NCI-H2107 treated with DMSO at 0.1 percent for 48 hours (cell line): ENCODE results near the gene PGF.
"Not testable (repeated sequence)": the region's sequence is repeated elsewhere in the genome, so short reads cannot be mapped to it uniquely, and the experiment has no call there.

Source experiments
- DNase-seq: peaks from one replicate; lab custom pipeline; 2025; ENCODE audit not compliant: unreplicated experiment; lab: John Stamatoyannopoulos, UW

Gene PGF

GRCh38 chr14:74955229-74956026 is at the start of gene PGF:
PGF (minus strand) TSS chr14:74955597; CDS start chr14:74955242, 355 bp downstream.
- DNase-seq = no peak

- DNase-seq = no peak
These were observed 48.0 kb upstream of the PGF start for GRCh38 chr14:75003250-75004027.

DNA sequence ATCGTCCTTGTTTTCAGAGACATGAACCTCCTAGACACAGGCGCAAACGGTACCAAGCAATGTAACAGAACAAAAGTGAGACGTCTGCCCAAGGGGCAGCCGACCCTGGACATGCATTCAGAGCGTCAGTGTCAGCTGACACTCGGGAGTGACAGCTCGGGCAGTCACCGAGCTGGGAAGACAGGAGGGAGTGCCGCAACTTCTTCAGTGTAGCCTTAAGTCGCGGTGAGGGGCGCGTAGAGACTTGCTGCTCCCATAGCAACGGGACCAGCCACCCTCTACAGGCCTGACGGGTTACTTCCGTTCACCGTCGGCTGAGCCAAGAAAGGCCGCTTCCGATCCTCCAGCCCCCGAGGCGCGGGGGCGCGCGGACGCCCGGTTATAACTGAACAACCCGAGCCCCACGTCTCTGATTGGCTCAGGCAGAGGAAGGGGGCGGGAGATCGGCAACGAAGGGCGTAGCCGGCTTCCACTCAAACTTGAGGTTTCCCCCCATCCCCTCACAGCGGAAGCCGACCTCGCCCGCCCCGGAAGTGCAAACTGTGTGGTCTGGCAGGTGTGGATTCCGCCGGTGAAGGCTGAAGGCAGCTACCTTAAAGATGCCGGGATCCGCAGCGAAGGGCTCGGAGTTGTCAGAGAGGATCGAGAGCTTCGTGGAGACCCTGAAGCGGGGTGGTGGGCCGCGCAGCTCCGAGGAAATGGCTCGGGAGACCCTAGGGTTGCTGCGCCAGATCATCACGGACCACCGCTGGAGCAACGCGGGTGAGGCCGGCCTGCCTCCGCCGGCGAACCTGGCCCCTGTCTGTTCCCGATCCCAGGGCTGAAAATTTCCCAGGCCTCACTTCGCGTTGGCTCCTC is 47.2 kb upstream of the PGF start, which contains the start of gene EIF2B2:
Gene EIF2B2 (plus strand): TSS at position 530 of the 858 bp plus-strand sequence. CDS start 70 bp downstream, at position 600.
- peak; percentile 98 for DNase-seq

DNA sequence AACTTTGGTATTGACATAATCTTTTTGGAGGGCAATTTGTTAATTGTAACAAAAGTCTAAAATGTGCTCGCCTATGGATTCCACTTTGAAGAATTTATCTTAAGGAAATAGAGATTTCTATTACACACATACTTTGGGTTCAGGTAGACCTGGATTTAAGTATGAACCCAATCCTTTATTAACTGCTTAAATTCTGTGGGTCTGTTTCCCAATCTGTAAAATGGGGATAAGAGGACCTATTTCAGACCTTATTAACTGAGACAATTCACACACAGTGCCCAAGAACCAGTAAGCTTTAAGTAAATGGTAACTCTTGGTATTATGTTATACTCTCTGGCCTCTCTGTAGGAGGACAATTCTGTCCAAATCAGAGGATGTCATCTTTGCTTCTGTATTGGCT is 46.5 kb upstream of the PGF start:
- no peak for DNase-seq

DNA sequence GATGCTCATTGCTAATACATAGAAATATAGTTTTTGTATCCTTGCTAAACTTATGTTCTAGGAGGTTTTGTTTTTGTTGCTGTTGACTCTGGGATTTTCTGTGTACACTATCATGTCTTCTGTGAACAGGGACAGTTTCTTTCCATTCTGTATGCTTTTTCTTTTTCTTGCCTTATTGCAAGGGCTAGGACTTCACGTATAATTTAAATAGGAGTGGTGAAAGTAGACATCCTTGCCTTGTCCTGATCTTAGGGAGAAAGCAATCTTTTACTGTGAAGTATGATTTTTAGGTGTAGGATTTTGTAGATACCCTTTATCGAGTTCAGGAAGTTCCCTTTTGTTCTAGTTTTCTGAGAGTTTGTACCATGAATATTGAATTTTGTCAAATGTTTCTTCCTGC is 45.9 kb upstream of the PGF start:
- no peak for DNase-seq

DNA sequence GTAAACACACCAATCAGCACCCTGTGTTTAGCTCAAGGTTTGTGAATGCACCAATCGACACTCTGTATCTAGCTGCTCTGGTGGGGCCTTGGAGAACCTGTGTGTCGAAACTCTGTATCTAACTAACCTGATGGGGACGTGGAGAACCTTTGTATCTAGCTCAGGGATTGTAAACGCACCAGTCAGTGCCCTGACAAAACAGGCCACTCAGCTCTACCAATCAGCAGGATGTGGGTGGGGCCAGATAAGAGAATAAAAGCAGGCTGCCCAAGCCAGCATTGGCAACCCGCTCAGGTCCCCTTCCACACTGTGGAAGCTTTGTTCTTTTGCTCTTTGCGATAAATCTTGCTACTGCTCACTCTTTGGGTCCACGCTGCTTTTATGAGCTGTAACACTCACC is 40.4 kb upstream of the PGF start:
- not testable (repeated sequence) for DNase-seq

DNA sequence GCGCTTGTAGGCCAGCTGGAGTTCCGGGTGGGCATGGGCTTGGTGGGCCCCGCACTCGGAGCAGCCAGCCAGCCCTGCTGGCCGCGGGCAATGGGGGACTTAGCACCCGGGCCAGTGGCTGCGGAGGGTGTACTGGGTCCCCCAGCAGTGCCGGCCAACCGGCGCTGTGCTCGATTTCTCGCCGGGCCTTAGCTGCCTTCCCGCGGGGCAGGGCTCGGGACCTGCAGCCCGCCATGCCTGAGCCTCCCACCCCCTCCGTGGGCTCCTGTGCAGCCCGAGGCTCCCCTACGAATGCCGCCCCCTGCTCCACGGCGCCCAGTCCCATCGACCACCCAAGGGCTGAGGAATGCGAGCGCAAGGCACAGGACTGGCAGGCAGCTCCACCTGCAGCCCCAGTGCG is 38.8 kb upstream of the PGF start:
- DNase-seq = not testable (repeated sequence)

- DNase-seq = no peak
These were observed 33.6 kb upstream of the PGF start for GRCh38 chr14:74988993-74989392.

GRCh38 chr14:74988131-74988530 is 32.7 kb upstream of the PGF start:
- DNase-seq = peak; percentile 95

DNA sequence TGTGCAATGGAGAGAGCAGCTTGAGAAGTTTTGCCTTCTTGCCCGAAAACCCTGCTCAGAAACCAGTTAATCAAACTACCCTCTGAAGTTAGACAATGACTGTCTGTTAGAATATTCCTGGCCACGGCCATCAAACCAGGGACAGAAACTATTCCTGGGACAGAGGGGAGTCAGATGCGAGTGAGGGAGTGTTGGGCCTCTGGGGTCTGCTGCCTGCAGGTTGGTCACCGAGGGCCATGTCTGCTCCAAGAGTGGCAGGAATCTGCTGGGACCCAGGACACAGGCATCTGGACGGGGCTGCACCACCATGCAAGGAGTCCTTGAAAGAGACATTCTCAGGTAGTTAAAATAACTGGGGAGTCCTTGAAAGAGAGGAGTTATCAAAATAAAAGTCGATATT is 30.4 kb upstream of the PGF start:
- no peak for DNase-seq

- no peak for DNase-seq
These were observed 29.6 kb upstream of the PGF start for GRCh38 chr14:74985028-74985310.

DNA sequence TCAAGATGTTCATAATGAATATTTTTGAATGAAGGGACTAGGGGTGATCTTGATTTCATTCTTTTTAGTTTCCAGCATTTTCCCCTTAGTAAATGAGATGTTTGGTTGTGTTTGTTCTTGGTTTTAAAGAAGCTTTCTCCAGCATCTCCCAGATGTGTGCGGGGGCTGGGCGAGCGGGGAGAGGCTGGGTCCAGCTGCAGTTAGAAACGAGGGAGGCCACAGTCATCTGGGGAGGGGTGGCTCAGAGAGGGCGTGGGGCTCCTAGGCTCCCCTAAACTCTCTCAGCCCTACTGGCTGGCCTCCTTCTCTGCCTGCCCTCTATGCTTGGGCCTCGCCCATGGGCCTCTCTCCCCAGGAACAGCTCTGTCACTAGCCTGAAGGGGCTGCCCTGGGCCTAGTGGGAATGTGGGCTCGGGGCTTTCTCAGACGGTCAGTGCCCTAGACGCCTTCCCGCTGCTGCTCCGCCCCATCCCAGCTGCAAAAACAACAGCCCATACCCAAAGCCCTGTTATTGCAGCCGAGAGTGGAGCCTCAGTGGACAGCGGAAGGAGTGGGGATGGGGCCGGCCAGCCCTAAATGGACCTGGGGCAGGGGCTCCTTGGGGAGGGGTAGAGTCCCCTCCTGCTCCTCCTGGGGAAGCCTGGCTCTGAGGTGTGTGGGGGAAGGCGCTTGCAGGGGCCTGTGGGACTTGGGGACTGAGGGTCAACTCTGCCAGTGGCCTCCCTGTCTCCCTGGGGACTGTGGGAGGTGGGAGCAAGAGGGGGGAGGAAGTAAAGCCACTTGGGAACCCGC is 29.0 kb upstream of the PGF start:
- no peak for DNase-seq

GRCh38 chr14:74983343-74983742 is 27.9 kb upstream of the PGF start:
- no peak for DNase-seq

DNA sequence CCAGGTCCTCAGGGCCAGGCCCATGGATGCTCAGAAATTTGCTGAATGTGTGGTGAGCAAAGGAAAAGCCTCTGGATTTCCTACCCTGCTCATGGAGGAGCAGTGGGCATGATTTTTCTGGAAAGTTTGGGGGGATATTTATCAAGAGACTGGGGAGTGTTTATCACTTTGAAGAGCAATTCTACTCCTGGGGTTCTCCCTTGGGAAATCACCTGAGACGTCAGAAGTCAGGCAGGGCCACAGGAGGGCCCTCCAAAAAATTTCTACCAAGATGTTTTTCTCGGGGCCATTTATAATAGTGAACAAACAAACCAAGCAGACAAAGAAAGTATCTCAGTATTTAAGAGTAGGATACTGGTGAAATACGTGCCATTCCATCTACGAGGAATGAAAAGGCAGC is 27.3 kb upstream of the PGF start:
- no peak for DNase-seq

DNA sequence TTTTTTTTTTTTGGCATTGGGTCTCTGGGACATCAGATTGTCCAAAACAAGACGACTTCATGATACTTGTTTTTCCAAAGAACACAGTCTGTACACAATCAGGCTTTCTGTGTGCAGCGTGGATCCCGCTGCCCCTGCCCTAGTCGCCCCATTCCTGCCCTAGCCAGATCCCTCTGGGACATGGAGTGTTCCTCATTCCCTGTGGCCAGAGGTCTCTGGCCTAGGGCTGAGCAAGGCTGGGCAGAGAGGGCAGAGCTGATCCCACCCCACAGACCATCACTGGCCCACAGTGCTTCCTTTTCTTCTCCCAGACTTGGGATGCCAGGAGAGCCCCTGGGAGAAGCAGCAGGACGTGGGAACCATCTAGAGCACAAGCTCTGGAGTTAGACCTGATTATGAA is 26.4 kb upstream of the PGF start:
- no peak for DNase-seq

DNA sequence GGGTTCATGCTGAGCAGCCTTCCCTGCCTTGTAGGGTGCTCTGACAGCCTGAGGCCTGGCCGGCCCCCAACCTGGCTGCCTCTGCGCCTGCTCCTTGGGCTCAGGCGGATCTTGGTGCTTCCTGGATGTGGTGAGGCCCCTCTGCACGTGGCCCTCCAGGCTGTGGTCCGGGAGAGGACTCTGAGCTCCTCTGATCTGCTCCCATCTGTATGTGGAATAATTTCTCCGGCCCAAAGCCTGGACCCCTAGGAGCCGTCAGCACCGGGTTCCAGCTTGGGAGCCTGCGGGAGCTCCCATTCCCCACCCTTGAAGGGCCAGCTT is 26.0 kb upstream of the PGF start:
- DNase-seq = no peak

DNA sequence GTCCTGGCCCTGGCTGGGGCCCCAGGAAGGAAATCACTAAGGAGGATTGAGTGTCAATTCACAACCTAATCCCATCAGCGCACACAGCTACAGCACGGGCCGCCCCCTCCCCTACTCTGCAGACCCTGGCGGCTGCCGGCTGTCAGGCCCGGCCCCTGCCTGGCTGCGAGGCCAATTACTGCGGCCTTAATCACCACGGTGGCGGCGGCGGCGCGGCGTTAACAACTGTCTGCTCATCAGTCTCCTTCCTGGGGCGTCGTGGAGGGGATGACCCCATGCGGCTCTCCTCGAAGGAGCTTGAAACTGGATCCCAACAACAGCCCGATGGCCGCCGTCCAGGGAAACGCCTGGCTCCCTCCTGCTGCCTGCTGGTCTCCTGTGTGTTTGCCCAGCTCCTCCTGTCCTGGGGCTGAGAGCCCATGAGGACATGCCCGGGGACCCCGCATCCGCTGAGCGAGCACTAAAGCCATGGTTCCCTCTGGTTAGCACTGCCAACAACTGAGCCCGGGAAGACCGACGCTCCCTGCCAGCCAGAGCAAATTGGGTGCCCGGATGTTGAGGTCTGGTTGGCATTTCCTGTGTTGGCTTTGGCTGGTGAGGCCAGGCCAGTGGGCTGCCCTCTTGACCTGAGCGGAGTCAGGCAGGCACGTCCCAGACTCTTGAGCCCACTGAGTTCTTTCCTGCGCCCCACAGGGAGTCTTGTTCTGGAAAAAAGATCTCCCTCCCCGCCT is 25.5 kb upstream of the PGF start:
- DNase-seq = no peak

- no peak for DNase-seq
These were observed 25.0 kb upstream of the PGF start for GRCh38 chr14:74980398-74980730.

GRCh38 chr14:74979442-74980397 is 24.3 kb upstream of the PGF start:
- DNase-seq = peak; percentile 93
